ENCODE data around the gene METTL1. TPM values are rescaled to one million over a fixed set of nuclear protein-coding genes. Genes with fewer than 3 reads are reported as not detected.
A peak's percentile ranks its signal among the peaks of the same experiment; 100 is the strongest.
"Not testable (repeated sequence)": the region's sequence is repeated elsewhere in the genome, so short reads cannot be mapped to it uniquely, and the experiment has no call there.

The METTL1 gene
- total RNA-seq, 2 donors from 2014 or later, result 16.6 to 22.8 TPM

DNA sequence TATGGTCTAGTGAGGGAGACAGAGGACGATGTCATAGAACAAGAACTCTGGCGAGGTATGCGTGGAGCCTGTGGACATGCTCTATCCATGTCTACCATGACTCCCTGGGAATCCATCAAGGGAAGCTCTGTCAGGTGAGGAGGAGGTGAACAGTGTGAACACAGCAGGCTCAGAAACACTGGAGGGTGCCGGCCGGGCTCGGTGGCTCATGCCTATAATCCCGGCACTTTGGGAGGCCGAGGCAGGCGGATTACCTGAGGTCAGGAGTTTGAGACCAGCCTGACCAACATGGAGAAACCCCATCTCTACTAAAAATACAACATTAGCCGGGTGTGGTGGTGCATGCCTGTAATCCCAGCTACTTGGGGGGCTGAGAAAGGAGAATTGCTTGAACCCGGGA, 2.7 kb upstream of the METTL1 start:
- intact Hi-C loops (cut with DNase I); DNase-seq (ENCODE audit: low spot score): not testable (repeated sequence)

DNA sequence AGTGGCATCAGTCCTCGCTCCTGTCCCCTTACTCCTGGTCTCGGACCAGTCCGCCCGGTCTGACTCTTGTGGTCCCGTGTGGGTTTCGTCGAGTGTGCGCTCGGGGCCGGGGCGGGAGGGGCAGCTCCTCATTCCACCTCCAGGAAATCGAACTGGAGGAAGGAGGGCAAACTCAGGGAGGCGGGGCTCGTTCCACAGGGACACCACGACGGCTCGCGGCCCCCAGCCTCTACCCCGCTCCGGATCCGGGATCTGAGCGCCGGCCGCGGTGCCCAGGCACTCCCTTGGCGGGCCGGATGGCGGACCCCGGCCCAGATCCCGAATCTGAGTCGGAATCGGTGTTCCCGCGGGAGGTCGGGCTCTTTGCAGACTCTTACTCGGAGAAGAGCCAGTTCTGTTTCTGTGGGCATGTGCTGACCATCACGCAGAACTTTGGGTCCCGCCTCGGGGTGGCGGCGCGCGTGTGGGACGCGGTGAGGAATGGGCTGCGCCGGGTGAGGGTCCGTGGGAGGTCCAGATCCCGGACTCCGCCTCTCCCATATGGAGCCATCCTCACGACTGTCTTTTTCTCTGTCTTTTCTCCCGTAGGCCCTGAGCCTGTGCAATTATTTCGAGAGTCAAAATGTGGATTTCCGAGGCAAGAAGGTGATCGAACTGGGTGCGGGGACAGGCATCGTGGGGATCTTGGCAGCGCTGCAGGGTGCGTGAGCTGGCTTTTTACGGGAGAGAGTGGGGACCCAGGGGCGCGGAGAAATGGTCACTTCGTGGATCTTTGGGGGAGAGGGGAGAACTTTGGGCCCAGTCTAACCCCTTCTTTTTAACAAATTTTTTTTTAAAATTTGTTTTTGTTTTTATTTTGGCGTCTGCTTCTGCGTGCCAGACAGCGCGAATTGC, 771 bp upstream of the METTL1 start, which contains the start of gene EEF1AKMT3:
EEF1AKMT3 (plus strand) TSS at position 186 of the 894 bp plus-strand sequence; CDS start at position 297, 111 bp downstream.
- intact Hi-C loops (cut with DNase I), result no loop called here
- DNase-seq (ENCODE audit: low spot score), result peak; percentile 90

DNA sequence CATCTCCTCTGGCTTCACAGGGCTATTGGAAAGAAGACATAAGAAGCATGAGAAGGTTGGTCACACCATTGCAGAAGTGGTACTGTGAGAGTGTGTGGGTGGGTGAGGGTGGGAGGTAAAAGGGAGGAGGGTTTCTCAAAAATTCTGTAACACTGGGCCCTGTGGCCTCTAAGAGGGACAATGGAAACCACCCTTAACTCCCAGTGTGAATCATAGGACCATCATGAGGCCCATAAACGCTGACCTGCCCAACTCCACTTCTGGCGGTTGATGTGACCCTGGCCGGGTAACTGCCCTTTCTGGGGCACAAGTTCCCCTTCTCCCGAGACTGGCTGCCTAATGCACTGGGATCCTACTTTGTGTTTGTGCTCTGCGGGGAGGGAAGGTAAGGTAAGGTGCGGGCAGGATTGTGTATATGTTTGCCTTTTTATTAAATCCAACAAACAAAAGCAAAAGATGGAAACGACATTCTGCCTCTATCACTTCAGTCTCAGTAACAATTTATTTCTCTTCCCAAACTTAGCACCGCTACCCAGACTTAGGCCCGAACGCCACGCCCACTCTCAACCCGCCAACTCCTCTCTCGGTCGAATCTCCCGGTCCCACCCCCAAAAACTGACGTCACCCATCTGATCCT, 551 bp downstream of the METTL1 start:
- DNase-seq (ENCODE audit: low spot score), result peak; percentile 97
- intact Hi-C loops (cut with DNase I), result no loop called here

DNA sequence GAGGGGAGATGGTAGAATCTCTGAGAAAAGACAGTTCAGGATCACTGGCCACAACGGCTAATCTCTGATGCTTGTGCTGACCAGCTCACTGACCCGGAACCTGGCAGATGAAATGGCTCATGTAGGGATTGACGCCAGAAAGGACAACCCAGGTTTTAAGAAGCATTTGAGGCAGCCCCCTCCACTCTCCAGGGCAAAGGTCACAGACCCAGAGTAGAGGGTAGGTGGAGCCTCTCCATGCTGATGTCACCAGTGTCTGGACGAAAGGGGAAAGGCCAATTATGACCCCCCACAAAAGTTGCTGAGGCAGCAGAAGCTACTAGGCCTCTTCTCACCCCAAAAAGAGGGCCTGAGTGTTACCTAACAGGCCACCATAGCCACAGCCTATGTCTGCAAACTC, 1.2 kb downstream of the METTL1 start:
- no peak for DNase-seq (ENCODE audit: low spot score)
- intact Hi-C loops (cut with DNase I), result no loop called here

DNA sequence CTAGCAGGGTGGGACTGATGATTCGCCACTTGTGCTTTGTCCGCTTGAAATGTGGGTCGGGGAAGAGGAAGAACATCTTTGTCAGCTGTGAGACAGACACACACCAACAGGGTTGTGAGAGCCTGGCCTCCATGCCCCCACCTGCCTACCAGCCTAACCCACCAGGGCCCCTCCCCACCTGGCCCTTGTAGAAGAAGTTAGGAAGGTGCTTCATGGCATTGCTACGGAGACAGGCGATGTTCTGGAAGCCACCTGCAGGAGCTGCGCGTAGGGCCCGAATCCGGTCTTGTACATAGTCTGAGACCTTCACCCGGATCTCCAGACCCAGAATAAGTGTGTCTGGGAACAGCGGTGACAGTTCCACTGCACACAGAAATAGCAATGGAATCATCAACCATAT, 2.3 kb downstream of the METTL1 start:
- no peak for DNase-seq (ENCODE audit: low spot score)

DNA sequence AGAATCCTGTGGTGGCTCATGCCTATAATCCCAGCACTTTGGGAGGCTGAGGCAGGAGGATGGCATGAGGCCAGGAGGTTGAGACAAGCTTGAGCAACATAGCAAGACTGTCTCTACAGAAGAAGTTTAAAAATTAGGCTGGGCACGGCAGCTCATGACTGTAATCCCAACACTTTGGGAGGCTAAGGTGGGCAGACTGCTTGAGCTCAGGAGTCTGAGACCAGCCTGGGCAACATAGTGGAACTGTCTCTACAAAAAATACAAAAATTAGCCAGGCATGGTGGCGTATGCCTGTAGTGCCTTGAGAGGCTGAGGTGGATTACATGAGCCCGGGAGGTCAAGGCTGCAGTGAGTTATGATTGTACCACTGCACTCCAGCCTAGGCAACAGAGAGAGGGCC, 4.0 kb downstream of the METTL1 start:
- intact Hi-C loops (cut with DNase I), result no loop called here
- no peak for DNase-seq (ENCODE audit: low spot score)

More for the DNA sequence above, 2.3 kb downstream of the METTL1 start:
- intact Hi-C loops (cut with DNase I), result no loop called here

DNA sequence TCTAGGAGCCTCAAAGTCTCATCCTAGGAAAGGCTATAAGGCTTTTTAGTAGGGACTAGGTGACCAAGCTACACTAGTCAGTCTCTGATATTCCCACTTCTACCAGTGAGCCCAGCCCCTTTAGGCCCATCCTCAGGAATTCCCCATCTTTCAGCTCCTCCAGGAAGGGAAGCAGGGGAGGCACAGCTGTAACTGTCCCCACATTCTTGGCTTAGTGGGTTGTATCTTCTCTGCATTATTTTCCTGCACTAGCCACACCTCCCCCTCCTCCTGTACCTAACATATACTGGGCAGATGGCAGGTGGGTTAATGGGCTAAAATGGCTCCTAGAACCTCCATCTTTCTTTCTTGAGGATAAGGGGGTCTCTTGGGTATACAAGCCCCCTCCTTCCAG, 4.6 kb downstream of the METTL1 start:
- no peak for DNase-seq (ENCODE audit: low spot score)
- intact Hi-C loops (cut with DNase I), result no loop called here

DNA sequence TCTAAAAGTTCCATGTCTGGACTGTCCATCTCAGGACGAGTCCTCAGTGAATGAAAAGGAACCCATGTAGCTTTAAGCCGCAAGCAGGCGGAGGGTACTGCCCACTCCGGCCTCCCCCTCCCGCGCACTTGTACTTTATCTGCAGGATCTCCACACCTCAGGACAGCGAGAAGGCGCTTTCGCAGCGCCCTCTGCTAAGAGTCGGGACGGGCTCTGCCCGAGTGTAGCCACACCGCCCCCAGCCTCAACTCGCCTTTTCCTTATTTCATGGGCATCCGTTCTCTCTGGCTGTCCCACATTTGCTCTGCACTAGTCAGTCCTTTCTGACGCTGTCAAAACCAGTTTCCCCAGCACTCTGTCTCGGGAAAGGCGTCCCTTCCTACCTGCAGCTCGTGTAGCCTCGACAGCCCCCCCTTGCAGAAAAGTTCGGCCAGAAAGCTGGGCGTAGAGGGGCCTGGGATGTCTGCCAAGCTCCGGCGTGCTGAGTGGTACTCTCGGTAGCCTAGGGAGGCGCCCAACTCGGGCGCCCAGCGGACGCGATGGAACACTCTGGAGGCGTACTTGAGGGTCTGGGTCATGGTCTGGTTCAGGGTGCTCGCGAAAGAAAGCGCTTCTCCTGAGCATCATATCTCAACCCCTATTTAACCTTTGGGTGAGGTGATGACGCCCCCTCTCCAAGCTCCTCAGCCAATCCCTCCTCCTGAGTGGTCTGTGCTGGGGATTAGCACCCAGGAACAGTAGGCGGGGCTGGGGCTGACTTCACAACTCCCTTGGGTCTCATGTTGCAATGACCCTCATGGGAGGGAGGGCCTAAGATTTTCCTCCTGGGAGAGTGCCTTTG, 5.2 kb downstream of the METTL1 start, which contains the start of gene CYP27B1:
CYP27B1 (minus strand) TSS at position 615 of the 841 bp plus-strand sequence; CDS start at position 578, 37 bp downstream.
- intact Hi-C loops (cut with DNase I), result no loop called here
- no peak for DNase-seq (ENCODE audit: low spot score)

DNA sequence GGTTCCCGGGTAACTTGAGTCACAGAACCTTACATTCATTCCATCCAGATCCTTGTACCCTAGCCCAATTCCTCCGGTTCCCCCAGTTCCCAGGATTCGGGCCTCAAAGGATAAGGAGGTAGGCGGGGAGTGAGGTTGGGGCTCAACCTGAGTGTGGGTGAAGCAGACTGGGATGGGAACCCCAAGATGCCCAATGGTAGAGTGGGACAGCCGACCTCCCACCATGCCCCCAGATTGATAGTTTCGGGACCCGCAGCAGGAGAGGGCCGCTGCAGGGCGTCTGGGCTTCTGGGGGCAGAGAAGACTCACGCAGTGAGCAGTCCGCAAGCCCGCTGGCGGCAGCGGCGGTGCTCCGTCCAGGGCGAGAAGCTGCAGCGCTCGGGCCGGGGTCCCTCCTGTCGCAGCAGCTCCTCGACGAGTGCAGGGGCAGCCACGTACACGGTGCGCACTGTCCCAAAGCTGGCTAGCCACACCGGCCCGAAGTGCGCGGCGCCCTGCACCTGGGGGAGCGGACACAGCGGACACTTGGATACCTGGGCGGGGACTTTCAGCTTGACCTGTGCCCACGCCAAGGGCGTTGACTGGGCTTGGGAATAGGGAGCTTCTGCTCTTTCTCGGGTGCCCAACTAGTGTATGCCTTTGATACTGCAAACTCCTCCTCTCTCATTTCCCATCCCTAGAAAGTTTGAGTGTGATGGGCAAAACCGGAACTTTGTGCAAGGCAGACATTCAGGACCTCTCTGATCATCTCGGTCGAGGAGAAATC, 6.0 kb downstream of the METTL1 start:
- intact Hi-C loops (cut with DNase I), result no loop called here
- DNase-seq (ENCODE audit: low spot score), result no peak

DNA sequence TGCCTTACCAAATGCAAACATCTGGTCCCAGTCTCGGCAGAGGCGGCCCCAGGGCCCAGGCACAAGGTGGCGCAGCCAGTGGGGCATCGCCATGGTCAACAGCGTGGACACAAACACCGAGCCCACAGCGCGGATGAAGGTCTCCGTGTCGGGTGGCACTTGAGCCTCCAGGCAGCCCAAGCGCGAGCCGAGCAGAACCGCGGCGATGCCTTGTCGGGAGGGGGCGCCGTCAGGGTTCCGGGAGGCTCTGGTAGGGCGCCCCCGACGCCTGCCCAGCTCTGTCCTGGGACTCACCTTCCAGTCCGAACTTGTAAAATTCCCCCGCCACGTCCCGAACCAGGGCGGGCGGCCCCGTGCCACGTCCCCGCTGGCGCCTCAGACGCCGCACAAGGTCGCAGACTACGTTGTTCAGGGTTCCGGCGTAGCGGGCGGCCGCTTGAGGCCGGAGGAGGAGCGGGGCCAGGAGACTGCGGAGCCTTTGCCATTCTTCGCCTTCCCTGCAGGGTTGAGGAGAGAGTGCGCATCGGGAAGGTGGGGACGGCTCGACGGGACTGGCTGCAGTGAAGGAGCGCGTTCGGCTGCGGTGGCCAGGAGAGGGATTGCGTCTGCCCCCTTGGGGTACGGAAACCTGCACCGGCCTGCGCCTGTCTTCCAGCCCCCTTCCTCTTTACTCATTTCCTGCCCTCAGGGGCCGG, 6.8 kb downstream of the METTL1 start:
- intact Hi-C loops (cut with DNase I), result no loop called here
- peak; percentile 85 for DNase-seq (ENCODE audit: low spot score)

DNA sequence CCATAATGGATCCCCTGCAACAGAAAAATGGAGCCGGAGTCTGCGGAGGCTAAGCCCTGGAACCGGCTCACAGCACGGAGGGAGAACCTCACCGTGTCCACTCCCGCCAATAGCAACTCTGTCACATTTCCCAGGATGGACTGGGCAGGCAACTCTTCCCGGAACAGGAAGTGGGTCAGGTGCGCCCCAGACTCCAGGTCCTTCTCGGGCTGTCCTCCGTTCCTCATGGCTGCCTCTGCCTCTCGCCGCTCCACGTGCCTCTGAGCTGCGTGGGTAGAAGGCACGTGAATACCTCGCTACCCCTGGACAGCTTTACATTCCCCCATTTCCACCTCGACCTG, 7.3 kb downstream of the METTL1 start:
- no peak for DNase-seq (ENCODE audit: low spot score)
- intact Hi-C loops (cut with DNase I), result no loop called here

DNA sequence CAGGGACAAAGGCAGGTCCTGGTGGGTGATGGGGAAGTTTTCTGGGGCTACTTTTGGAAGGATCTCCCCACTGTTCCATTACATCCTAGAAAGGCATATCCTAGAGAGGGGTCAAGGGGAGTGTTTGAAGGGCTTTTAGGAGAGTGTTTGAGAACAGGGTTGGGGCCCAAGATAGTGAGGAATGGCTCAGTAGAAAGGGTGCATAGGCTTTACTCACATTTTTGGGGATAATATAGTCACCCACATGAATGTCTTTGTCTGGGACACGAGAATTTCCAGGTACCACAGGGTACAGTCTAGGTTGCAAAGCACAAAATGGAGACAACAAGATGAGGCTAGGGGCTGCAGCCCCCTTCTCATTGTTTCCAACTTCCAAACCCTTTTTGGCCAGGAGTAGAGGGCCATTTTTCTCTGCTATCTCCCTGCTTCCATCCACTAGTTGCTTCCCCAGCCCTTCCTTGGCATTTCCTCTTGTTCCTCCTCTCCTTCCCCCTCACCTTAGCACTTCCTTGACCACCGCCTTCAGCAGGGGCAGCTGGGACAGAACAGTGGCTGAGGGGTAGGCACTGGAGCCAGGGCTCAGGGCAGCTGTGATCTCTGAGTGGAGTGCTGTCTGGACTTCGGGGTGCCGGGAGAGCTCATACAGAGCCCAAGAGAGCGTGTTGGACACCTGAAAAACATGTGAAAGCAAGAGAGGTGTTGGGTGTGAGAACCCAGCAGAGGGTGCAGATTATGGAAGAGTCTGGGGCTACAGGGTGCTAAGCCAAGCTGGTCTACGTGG, 7.8 kb downstream of the METTL1 start:
- no peak for DNase-seq (ENCODE audit: low spot score)
- intact Hi-C loops (cut with DNase I), result no loop called here

DNA sequence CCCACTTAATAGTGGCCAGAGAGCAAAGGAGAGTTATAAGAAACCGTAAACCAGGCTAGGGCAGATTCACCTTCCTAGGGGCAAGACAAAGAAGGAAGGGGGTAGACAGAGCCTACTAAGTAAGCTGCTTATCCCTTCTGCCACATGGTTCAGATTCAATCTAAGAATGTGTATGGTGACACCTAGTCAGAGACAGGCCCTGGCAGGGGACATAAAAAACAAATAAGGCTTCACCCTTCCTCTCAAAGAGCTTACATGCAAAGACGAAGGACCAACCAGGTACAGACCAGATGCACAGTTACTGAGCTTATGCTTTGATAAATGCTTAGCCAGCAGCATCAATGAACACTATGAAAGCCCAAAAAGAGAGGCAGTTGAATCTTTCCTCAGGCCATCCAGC, 9.4 kb downstream of the METTL1 start:
- intact Hi-C loops (cut with DNase I), result no loop called here
- no peak for DNase-seq (ENCODE audit: low spot score)

DNA sequence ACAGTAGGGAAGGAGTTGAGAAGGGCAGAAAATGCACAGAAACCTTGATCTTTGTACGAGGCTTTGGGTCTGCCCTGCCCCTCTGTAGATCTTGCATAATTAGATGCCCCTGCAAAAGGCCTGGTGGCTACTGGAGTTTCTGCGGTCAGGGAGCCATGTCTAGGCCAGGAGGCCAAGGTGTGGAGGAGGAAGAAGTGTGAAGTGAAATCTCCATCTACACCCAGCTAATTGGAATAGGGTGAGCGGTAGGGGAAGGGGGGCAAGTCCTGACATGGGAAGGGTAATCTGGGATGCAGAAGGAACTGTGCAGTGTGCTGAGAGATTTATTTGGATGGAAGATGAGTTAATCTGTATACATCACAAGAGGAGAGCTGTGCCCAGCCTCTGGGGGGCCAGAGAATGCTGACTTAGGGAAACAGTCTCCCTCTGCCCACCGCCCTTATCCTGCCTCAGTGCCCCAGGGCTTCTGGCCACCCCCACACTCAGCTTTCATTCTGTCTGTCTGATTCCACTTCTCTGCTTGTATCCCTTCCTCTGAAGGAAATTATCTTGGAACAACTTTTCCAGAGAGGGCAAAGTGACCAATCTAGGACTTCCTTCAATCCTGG, 10.4 kb downstream of the METTL1 start:
- intact Hi-C loops (cut with DNase I), result no loop called here
- no peak for DNase-seq (ENCODE audit: low spot score)

DNA sequence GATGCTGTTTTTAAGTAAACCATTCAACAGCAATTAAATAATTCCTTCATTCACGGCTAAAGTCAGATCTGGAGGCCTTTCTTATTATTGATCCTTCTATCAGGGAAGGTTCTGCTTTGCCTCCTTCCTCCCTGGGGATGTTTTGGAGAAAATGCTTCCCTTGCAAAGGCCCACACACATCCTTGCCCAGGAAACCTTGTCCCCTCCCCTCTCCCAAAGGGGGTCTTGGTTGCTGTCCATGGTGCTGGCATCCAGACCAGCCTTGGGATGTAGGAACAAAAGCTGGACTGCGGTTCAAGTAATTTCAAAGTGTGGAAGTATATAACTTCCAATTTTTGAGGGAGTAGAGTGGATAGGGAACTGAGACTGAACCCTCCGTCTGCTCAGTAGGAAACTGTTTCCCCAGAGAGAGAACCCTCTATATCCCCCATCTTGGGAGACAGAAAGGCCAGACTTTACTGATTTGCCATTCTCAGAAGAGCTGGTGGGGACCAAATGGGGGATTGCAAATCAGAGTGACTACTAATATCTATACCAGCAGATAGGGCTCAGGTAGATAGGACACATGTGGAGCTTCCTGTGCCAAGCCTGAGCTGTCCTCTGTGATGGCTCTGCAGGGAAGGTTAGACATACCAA, 11.4 kb downstream of the METTL1 start:
- intact Hi-C loops (cut with DNase I), result no loop called here
- no peak for DNase-seq (ENCODE audit: low spot score)

DNA sequence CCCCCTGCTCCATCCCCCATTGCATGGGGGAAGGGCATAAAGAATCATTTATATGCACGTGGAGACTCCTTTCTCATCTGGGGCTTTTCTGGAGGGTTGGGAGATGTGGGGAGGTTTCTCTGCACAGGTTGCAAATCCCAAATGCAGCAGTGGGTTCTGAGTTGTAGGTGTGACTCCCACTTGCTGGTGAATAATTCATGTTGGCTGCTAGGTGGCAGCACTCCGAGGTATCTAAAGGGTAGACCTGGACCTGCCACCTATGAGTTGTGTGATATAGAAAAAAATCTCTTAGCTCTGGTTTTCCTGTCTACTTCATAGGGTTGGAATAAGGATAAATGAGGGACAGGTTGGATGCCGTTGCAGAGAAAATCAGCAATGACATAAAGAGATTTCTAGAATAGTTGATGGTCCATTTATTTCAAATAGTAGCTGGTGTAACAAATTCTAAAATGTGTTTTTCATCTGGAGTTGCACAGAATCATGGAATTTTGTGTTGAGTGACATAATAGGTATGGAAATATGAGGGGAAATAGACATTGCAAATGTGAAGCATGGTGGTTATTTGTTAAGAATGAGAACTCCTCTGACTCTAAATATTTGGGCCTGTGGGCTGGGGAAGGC, 12.4 kb downstream of the METTL1 start:
- intact Hi-C loops (cut with DNase I), result no loop called here

More for the DNA sequence above, 12.4 kb downstream of the METTL1 start:
- DNase-seq (ENCODE audit: low spot score), result no peak
